ENCODE measurements around the gene FAM149A.

The FAM149A gene

DNA sequence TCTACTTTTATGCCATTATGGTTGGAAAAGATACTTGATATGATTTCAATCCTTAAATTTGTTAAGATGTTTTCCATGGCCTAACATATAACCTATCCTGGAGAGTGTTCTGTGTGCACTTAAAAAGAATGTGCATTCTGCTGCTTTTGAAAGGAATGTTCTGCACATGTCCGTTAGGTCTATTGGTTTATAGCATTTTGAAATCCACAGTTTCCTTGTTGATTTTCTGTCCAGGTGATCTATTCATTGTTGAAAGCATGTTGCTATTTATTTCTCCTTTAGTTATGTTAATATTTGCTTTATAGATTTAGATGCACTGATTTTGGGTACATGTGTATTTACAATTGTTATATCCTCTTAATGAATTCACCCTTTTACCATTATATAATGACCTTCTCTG lies 117.1 kb downstream of the FAM149A start:
- DNase-seq (ENCODE audit: extremely low read depth, low read depth), result no peak
- no peak overlapping the region for H3K4me3 ChIP-seq (replicated peaks; ENCODE audit: low read depth, low read length)
- TF ChIP-seq, protein P1, sequence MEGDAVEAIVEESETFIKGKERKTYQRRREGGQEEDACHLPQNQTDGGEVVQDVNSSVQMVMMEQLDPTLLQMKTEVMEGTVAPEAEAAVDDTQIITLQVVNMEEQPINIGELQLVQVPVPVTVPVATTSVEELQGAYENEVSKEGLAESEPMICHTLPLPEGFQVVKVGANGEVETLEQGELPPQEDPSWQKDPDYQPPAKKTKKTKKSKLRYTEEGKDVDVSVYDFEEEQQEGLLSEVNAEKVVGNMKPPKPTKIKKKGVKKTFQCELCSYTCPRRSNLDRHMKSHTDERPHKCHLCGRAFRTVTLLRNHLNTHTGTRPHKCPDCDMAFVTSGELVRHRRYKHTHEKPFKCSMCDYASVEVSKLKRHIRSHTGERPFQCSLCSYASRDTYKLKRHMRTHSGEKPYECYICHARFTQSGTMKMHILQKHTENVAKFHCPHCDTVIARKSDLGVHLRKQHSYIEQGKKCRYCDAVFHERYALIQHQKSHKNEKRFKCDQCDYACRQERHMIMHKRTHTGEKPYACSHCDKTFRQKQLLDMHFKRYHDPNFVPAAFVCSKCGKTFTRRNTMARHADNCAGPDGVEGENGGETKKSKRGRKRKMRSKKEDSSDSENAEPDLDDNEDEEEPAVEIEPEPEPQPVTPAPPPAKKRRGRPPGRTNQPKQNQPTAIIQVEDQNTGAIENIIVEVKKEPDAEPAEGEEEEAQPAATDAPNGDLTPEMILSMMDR (IDR thresholded peaks at IDR 0.05; ENCODE audit: low read depth, low read length, missing control alignments), result no peak

All from HFF-Myc (cell line).